HepG2 (cell line): ENCODE measurements around the gene APOA1. TPM values are rescaled to one million over a fixed set of nuclear protein-coding genes. Genes with fewer than 3 reads are reported as not detected.

Experiments
- ELF3 ChIP-seq: IDR thresholded peaks from 2 replicates; pipeline ENCODE4 v1.6.1; 2016; ENCODE audit warnings: missing genetic modification reagents, missing compliant biosample characterization
- EZH2 ChIP-seq: conservative IDR thresholded peaks from 2 replicates; pipeline ENCODE4 v1.6.1; 2012; ENCODE audit warnings: mild to moderate bottlenecking, low read depth, low read length, moderate library complexity
- KMT2B ChIP-seq: IDR thresholded peaks from 2 replicates; pipeline ENCODE4 v1.6.1; 2016; ENCODE audit warnings: missing genetic modification reagents, missing compliant biosample characterization
- MIXL1 ChIP-seq: IDR thresholded peaks from 2 replicates; pipeline ENCODE4 v1.6.1; 2016
- NR1H2 ChIP-seq: sonication (generic); formaldehyde crosslinking; IDR thresholded peaks from 2 replicates; pipeline ENCODE4 v1.8.1; 2022; ENCODE audit warnings: low read depth, missing genetic modification reagents, borderline replicate concordance
- PAX8 ChIP-seq: sonication (generic); formaldehyde crosslinking; IDR thresholded peaks from 2 replicates; pipeline ENCODE4 v1.8.0; 2022; ENCODE audit warnings: mild to moderate bottlenecking, missing genetic modification reagents, borderline replicate concordance
- PHF21A ChIP-seq: sonication (generic); formaldehyde crosslinking; IDR thresholded peaks from 2 replicates; pipeline ENCODE4 v1.5.0; 2020; ENCODE audit warnings: mild to moderate bottlenecking, missing genetic modification reagents
- SOX5 ChIP-seq: IDR thresholded peaks from 2 replicates; pipeline ENCODE4 v1.6.1; 2016; ENCODE audit warnings: borderline replicate concordance
- TCF7L2 ChIP-seq: IDR thresholded peaks from 2 replicates; pipeline ENCODE4 v1.6.1; 2011; ENCODE audit warnings: mild to moderate bottlenecking, low read depth, low read length, moderate library complexity
- TEAD2 ChIP-seq: sonication (generic); formaldehyde crosslinking; IDR thresholded peaks from 2 replicates; pipeline ENCODE4 v1.9.0; 2021; ENCODE audit warnings: missing genetic modification reagents
- U2AF1 ChIP-seq: fragments of 200-400 bp; formaldehyde crosslinking; optimal IDR thresholded peaks from 2 replicates; pipeline ENCODE3; 2017; ENCODE audit warnings: mild to moderate bottlenecking, low read depth, low read length
- YY1 ChIP-seq: IDR thresholded peaks from 2 replicates; pipeline ENCODE4 v1.6.1; 2011; ENCODE audit warnings: low read length, low read depth, moderate library complexity, mild to moderate bottlenecking; ENCODE audit not compliant: insufficient read depth, insufficient replicate concordance
- ZBTB1 ChIP-seq: sonication (generic); formaldehyde crosslinking; IDR thresholded peaks from 2 replicates; pipeline ENCODE4 v1.4.0; 2020; ENCODE audit warnings: missing genetic modification reagents, borderline replicate concordance
- ZBTB7B ChIP-seq: sonication (generic); formaldehyde crosslinking; IDR thresholded peaks from 2 replicates; pipeline ENCODE4 v1.4.0; 2020; ENCODE audit warnings: missing genetic modification reagents
- ZKSCAN5 ChIP-seq: sonication (generic); formaldehyde crosslinking; IDR thresholded peaks from 2 replicates; pipeline ENCODE4 v1.5.1; 2020; ENCODE audit warnings: mild to moderate bottlenecking, missing genetic modification reagents
- ZNF253 ChIP-seq: sonication (generic); formaldehyde crosslinking; IDR thresholded peaks from 2 replicates; pipeline ENCODE4 v1.8.0; 2022; ENCODE audit warnings: mild to moderate bottlenecking, missing genetic modification reagents, borderline replicate concordance
- ZNF256 ChIP-seq: sonication (generic); formaldehyde crosslinking; conservative IDR thresholded peaks from 2 replicates; pipeline ENCODE4 v1.4.0; 2020; ENCODE audit warnings: missing genetic modification reagents
- ZNF264 ChIP-seq: sonication (generic); formaldehyde crosslinking; IDR thresholded peaks from 2 replicates; pipeline ENCODE4 v1.4.0; 2020; ENCODE audit warnings: missing genetic modification reagents
- ZNF274 ChIP-seq: sonication (generic); formaldehyde crosslinking; IDR thresholded peaks from 2 replicates; pipeline ENCODE4 v1.5.1; 2020; ENCODE audit warnings: mild to moderate bottlenecking, missing genetic modification reagents
- ZNF431 ChIP-seq: sonication (generic); formaldehyde crosslinking; IDR thresholded peaks from 2 replicates; pipeline ENCODE4 v1.9.0; 2022; ENCODE audit warnings: missing genetic modification reagents, low read depth, mild to moderate bottlenecking, borderline replicate concordance
- ZNF607 ChIP-seq: sonication (generic); formaldehyde crosslinking; IDR thresholded peaks from 2 replicates; pipeline ENCODE4 v1.5.1; 2020; ENCODE audit warnings: missing genetic modification reagents, mild to moderate bottlenecking, borderline replicate concordance
- ZNF616 ChIP-seq: sonication (generic); formaldehyde crosslinking; IDR thresholded peaks from 2 replicates; pipeline ENCODE4 v1.5.0; 2020; ENCODE audit warnings: low read depth, mild to moderate bottlenecking, missing genetic modification reagents
- ZNF619 ChIP-seq: sonication (generic); formaldehyde crosslinking; IDR thresholded peaks from 2 replicates; pipeline ENCODE4 v1.4.0; 2020; ENCODE audit warnings: mild to moderate bottlenecking, missing genetic modification reagents
- ZNF850 ChIP-seq: sonication (generic); formaldehyde crosslinking; conservative IDR thresholded peaks from 2 replicates; pipeline ENCODE4 v1.9.0; 2021; ENCODE audit warnings: mild to moderate bottlenecking, missing genetic modification reagents
- polyA plus RNA-seq, 8 experiments: library from polyadenylated mRNA; depleted of rRNA in 3 of 8; stranded (reverse) in 7 of 8; unstranded in 1 of 8; fragments of >200 nt; fragmentation: Illumina TruSeq in 4 of 8; extraction: Trizol in 4 of 8; gene quantifications; 2 replicates each; pipeline versions ENCODE4 v1.2.1 to v1.2.3, GENCODE V29; 2011 to 2016; ENCODE audit warnings: low read depth in 4 of 8, missing spikeins in 1 of 8, mixed read lengths in 1 of 8; ENCODE audit not compliant: insufficient read depth in 1 of 8
- total RNA-seq, 5 experiments: library from RNA; depleted of rRNA; stranded (reverse); fragments of >200 nt; fragmentation: Illumina TruSeq; extraction: Trizol; gene quantifications; 2 replicates each; pipeline ENCODE4 v1.2.3, GENCODE V29; 2016; ENCODE audit warnings: low read depth in 1 of 5
- TF ChIP-seq, protein P1 (sequence below): sonication (generic); formaldehyde crosslinking; IDR thresholded peaks from 2 replicates; pipeline ENCODE4 v1.4.0; 2020; ENCODE audit warnings: mild to moderate bottlenecking, low read depth, missing genetic modification reagents
- TF ChIP-seq, protein P2 (sequence below): sonication (generic); formaldehyde crosslinking; IDR thresholded peaks from 2 replicates; pipeline ENCODE4 v1.8.0; 2022; ENCODE audit warnings: mild to moderate bottlenecking, missing genetic modification reagents
- TF ChIP-seq, protein P3 (sequence below): sonication (generic); formaldehyde crosslinking; IDR thresholded peaks from 2 replicates; pipeline ENCODE4 v1.5.0; 2020; ENCODE audit warnings: missing genetic modification reagents

Gene APOA1
- total and polyA plus RNA-seq, 2 of the 13 experiments (the other 11 are each of a cell fraction or from before 2014, with no cell fraction given) = 1,973 to 5,485 TPM

DNA sequence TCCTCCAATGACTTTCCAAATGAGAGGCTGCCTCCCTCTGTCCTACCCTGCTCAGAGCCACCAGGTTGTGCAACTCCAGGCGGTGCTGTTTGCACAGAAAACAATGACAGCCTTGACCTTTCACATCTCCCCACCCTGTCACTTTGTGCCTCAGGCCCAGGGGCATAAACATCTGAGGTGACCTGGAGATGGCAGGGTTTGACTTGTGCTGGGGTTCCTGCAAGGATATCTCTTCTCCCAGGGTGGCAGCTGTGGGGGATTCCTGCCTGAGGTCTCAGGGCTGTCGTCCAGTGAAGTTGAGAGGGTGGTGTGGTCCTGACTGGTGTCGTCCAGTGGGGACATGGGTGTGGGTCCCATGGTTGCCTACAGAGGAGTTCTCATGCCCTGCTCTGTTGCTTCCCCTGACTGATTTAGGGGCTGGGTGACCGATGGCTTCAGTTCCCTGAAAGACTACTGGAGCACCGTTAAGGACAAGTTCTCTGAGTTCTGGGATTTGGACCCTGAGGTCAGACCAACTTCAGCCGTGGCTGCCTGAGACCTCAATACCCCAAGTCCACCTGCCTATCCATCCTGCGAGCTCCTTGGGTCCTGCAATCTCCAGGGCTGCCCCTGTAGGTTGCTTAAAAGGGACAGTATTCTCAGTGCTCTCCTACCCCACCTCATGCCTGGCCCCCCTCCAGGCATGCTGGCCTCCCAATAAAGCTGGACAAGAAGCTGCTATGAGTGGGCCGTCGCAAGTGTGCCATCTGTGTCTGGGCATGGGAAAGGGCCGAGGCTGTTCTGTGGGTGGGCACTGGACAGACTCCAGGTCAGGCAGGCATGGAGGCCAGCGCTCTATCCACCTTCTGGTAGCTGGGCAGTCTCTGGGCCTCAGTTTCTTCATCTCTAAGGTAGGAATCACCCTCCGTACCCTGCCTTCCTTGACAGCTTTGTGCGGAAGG, 4.8 kb downstream of the APOA1 start (continued):
- TF ChIP-seq ZBTB1 (no peak), ZBTB7B (CRISPR knock-in tag) (peak; percentile 99), TCF7L2 (no peak), MIXL1 (CRISPR knock-in tag) (peak; percentile 94), PAX8 (no peak), ZNF850 (CRISPR knock-in tag) (no peak), ZNF607 (CRISPR knock-in tag) (no peak), ZNF619 (0 out of 2 replicates have a peak, but pooled peaks have one; percentile 50), ZNF256 (CRISPR knock-in tag) (peak; percentile 50; the same call in 1 of the 2 replicates), U2AF1 (peak; percentile 67), KMT2B (CRISPR knock-in tag) (no peak), ZKSCAN5 (CRISPR knock-in tag) (no peak), NR1H2 (no peak), SOX5 (CRISPR knock-in tag) (peak; percentile 99), ZNF264 (CRISPR knock-in tag) (peak; percentile 96), YY1 (peak; percentile 18), ZNF616 (CRISPR knock-in tag) (0 out of 2 replicates have a peak, but pooled peaks have one; percentile 14), ZNF253 (CRISPR knock-in tag) (0 out of 2 replicates have a peak, but pooled peaks have one; percentile 48), ZNF274 (CRISPR knock-in tag) (peak; percentile 79; the same call in 1 of the 2 replicates), TEAD2 (CRISPR knock-in tag) (no peak), PHF21A (CRISPR knock-in tag) (peak; percentile 96), ZNF431 (CRISPR knock-in tag) (peak; percentile 70; the same call in 1 of the 2 replicates), ELF3 (CRISPR knock-in tag) (peak; percentile 87), EZH2 (no peak)
- TF ChIP-seq, protein P1, sequence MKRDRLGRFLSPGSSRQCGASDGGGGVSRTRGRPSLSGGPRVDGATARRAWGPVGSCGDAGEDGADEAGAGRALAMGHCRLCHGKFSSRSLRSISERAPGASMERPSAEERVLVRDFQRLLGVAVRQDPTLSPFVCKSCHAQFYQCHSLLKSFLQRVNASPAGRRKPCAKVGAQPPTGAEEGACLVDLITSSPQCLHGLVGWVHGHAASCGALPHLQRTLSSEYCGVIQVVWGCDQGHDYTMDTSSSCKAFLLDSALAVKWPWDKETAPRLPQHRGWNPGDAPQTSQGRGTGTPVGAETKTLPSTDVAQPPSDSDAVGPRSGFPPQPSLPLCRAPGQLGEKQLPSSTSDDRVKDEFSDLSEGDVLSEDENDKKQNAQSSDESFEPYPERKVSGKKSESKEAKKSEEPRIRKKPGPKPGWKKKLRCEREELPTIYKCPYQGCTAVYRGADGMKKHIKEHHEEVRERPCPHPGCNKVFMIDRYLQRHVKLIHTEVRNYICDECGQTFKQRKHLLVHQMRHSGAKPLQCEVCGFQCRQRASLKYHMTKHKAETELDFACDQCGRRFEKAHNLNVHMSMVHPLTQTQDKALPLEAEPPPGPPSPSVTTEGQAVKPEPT (CRISPR knock-in tag) = no peak
- TF ChIP-seq, protein P2, sequence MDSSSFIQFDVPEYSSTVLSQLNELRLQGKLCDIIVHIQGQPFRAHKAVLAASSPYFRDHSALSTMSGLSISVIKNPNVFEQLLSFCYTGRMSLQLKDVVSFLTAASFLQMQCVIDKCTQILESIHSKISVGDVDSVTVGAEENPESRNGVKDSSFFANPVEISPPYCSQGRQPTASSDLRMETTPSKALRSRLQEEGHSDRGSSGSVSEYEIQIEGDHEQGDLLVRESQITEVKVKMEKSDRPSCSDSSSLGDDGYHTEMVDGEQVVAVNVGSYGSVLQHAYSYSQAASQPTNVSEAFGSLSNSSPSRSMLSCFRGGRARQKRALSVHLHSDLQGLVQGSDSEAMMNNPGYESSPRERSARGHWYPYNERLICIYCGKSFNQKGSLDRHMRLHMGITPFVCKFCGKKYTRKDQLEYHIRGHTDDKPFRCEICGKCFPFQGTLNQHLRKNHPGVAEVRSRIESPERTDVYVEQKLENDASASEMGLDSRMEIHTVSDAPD (CRISPR knock-in tag) = 0 out of 2 replicates have a peak, but pooled peaks have one; percentile 15
- TF ChIP-seq, protein P3, sequence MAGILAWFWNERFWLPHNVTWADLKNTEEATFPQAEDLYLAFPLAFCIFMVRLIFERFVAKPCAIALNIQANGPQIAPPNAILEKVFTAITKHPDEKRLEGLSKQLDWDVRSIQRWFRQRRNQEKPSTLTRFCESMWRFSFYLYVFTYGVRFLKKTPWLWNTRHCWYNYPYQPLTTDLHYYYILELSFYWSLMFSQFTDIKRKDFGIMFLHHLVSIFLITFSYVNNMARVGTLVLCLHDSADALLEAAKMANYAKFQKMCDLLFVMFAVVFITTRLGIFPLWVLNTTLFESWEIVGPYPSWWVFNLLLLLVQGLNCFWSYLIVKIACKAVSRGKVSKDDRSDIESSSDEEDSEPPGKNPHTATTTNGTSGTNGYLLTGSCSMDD (CRISPR knock-in tag) = no peak
